HG03097 (cell line): ENCODE data around the gene CRYAB.

ENCODE experiments used
- ATAC-seq: cut with Tn5 transposase; IDR thresholded peaks from one replicate; pipeline ENCODE4 v1.9.1; 2021; ENCODE audit not compliant: unreplicated experiment, low FRiP score

The CRYAB gene

GRCh38 chr11:111911563-111912401 is at the start of gene CRYAB:
CRYAB (minus strand) TSS chr11:111911770; CDS start chr11:111911724, 46 bp downstream.
- no peak for ATAC-seq

- ATAC-seq, result no peak
Measured at GRCh38 chr11:111960916-111961315, 49.3 kb upstream of the CRYAB start.

GRCh38 chr11:111957663-111958444 is 46.3 kb upstream of the CRYAB start:
- ATAC-seq, result no peak

- no peak for ATAC-seq
Measured at GRCh38 chr11:111954154-111954553, 42.6 kb upstream of the CRYAB start.

- ATAC-seq, result no peak
Measured at GRCh38 chr11:111951565-111951964, 40.0 kb upstream of the CRYAB start.

- ATAC-seq, result no peak
Measured at GRCh38 chr11:111949519-111950426, 38.2 kb upstream of the CRYAB start.

- ATAC-seq, result no peak
Measured at GRCh38 chr11:111947143-111947542, 35.6 kb upstream of the CRYAB start.

- no peak for ATAC-seq
Measured at GRCh38 chr11:111946499-111946898, 34.9 kb upstream of the CRYAB start.

GRCh38 chr11:111945198-111945597 is 33.6 kb upstream of the CRYAB start:
- ATAC-seq, result no peak

- ATAC-seq, result no peak
Measured at GRCh38 chr11:111944651-111945051, 33.1 kb upstream of the CRYAB start.

- no peak for ATAC-seq
Measured at GRCh38 chr11:111944139-111944538, 32.6 kb upstream of the CRYAB start.

- no peak for ATAC-seq
Measured at GRCh38 chr11:111942829-111943228, 31.3 kb upstream of the CRYAB start.

GRCh38 chr11:111941963-111942362 is 30.4 kb upstream of the CRYAB start:
- no peak for ATAC-seq

GRCh38 chr11:111939836-111940604 is 28.4 kb upstream of the CRYAB start:
- no peak for ATAC-seq

GRCh38 chr11:111938687-111939160 is 27.2 kb upstream of the CRYAB start:
- ATAC-seq, result no peak

GRCh38 chr11:111937844-111938243 is 26.3 kb upstream of the CRYAB start:
- no peak for ATAC-seq

- no peak for ATAC-seq
Measured at GRCh38 chr11:111937461-111937769, 25.8 kb upstream of the CRYAB start.

- no peak for ATAC-seq
Measured at GRCh38 chr11:111936040-111936540, 24.5 kb upstream of the CRYAB start.

GRCh38 chr11:111935317-111936039 is 23.9 kb upstream of the CRYAB start:
- no peak for ATAC-seq
